ENCODE measurements around the gene TIRAP. TPM values are rescaled to one million over a fixed set of nuclear protein-coding genes. Genes with fewer than 3 reads are reported as not detected.

The TIRAP gene
- total and polyA plus RNA-seq, 8 donors = 5.3 to 8.2 (median 6.3) TPM

- ATAC-seq (no peak), FAIRE-seq (no peak)
- no peak for TF ChIP-seq CTCF (IDR thresholded peaks at IDR 0.05)
Measured at GRCh38 chr11:126328938-126329643, 46.2 kb downstream of the TIRAP start.

DNA sequence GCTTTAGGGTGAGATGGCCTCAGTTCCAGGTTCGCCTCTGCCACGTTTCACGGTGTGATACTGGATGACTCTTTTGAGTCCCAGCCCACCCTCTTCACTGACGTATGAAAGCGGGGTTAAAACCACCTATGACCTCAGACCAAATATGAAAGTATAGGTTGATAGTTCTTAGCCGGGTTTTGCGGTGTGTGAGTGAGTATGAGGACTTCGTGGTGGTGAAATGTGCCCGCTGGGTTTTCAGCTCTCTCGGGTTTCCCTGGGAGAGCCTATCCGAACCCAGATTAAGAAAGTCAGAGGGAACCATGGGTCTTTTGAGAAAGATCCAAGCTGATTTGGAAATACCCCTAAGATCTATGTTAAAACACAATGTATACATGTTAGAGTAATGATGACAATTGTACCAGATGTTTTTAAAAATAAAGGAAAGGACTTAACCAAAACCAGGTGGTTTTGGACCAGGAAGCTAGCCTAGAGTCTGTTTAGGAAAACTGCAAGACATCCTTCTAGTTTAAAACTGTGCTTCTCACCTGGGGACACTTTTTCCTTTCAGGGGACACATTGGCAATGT lies 46.8 kb downstream of the TIRAP start:
- peaks cover 0 to 7% (median 0%) of the 10 kb centered on the region in 3 donors for H3K36me3 ChIP-seq
- WGBS, 2 donors = 92% methylated on average over 11 of the region's 11 CpGs
- TF ChIP-seq CTCF (IDR thresholded peaks at IDR 0.05) = no peak
- H3K9me3 ChIP-seq = no peaks in the 10 kb centered on the region
- intact Hi-C loops (cut with DNase I) = no loop called here
- no peaks in the 10 kb centered on the region for H3K4me1 ChIP-seq
- H3K4me3 ChIP-seq = no peak overlapping the region
- DNase-seq (no peak), FAIRE-seq (no peak), ATAC-seq (no peak)
- no peak overlapping the region for H3K27ac ChIP-seq
- no peaks in the 10 kb centered on the region for H3K27me3 ChIP-seq

More at GRCh38 chr11:126328938-126329643, 46.2 kb downstream of the TIRAP start:
- Histone ChIP-seq H3K4me1 (no peaks in the 10 kb centered on the region), H3K9me3 (no peaks in the 10 kb centered on the region), H3K27me3 (no peaks in the 10 kb centered on the region), H3K36me3 (peaks cover 0 to 7% (median 0%) of the 10 kb centered on the region in 3 donors), H3K4me3 (no peak overlapping the region), H3K27ac (no peak overlapping the region)
- intact Hi-C loops (cut with DNase I) = no loop called here
- DNase-seq = peak in 1 of 6 donors; percentile 30
- WGBS, 2 donors = 71 to 76% methylated on average over 9 of the region's 9 CpGs

- 96% methylated on average over 13 of the region's 13 CpGs for WGBS, 2 donors
- FAIRE-seq = no peak
- intact Hi-C loops (cut with DNase I) = no loop called here
Measured at GRCh38 chr11:126331286-126331685, 48.4 kb downstream of the TIRAP start.

DNA sequence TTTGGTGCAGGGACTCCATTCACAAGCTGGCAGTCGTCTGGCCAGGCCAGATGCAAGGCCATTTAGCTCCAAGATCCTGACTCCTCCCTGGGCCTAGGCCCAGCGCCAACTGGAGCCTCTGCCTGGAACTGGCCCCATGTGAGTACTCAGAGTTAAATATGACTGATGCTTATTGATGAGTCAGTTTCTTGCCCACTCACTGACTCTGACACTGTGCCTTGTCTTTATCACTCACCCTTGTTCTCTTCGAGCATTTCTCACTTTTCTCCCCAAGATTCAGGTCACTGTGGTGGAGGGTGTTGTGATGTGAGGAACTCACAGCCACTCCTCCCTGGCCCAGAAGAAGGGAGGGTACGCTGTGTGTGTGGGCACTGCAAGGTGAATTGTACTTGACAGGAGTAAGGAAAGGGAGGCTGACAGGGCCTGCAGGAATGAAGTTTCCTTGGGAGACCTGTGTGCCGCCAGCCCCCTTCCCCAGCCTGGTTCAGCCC lies 49.4 kb downstream of the TIRAP start:
- Histone ChIP-seq H3K4me1 (no peaks in the 10 kb centered on the region), H3K27ac (no peak overlapping the region), H3K9me3 (no peaks in the 10 kb centered on the region), H3K36me3 (peaks cover 0 to 7% (median 0%) of the 10 kb centered on the region in 3 donors), H3K4me3 (no peak overlapping the region), H3K27me3 (no peaks in the 10 kb centered on the region)
- ATAC-seq = peak in 3 of 4 donors; percentile 18 to 61 (median 46)
- TF ChIP-seq CTCF (IDR thresholded peaks at IDR 0.05) = no peak
- WGBS, 2 donors = 86% methylated on average over 5 of the region's 5 CpGs
- DNase-seq = peak in 1 of 6 donors; percentile 49
- FAIRE-seq = no peak
- intact Hi-C loops (cut with DNase I) = no loop called here

More at GRCh38 chr11:126331286-126331685, 48.4 kb downstream of the TIRAP start:
- Histone ChIP-seq H3K4me3 (no peak overlapping the region), H3K36me3 (peaks cover 0 to 7% (median 0%) of the 10 kb centered on the region in 3 donors), H3K27me3 (no peaks in the 10 kb centered on the region), H3K9me3 (no peaks in the 10 kb centered on the region), H3K4me1 (no peaks in the 10 kb centered on the region), H3K27ac (no peak overlapping the region)
- ATAC-seq = no peak
- DNase-seq = peak in 1 of 6 donors; percentile 30
- TF ChIP-seq CTCF (IDR thresholded peaks at IDR 0.05) = no peak

- Histone ChIP-seq H3K9me3 (no peaks in the 10 kb centered on the region), H3K4me1 (no peaks in the 10 kb centered on the region), H3K27me3 (no peaks in the 10 kb centered on the region), H3K27ac (no peak overlapping the region), H3K36me3 (peaks cover 0 to 7% (median 0%) of the 10 kb centered on the region in 3 donors), H3K4me3 (no peak overlapping the region)
- intact Hi-C loops (cut with DNase I) = no loop called here
- WGBS, 2 donors = 94 to 96% methylated on average over 7 of the region's 7 CpGs
- no peak for FAIRE-seq
- no peak for ATAC-seq
- no peak for DNase-seq
- TF ChIP-seq CTCF (IDR thresholded peaks at IDR 0.05) = no peak
Measured at GRCh38 chr11:126333142-126333541, 50.2 kb downstream of the TIRAP start.

Data from pancreas (tissue), 10 donors.